ENCODE data around the gene GPR132.

GPR132 gene

DNA sequence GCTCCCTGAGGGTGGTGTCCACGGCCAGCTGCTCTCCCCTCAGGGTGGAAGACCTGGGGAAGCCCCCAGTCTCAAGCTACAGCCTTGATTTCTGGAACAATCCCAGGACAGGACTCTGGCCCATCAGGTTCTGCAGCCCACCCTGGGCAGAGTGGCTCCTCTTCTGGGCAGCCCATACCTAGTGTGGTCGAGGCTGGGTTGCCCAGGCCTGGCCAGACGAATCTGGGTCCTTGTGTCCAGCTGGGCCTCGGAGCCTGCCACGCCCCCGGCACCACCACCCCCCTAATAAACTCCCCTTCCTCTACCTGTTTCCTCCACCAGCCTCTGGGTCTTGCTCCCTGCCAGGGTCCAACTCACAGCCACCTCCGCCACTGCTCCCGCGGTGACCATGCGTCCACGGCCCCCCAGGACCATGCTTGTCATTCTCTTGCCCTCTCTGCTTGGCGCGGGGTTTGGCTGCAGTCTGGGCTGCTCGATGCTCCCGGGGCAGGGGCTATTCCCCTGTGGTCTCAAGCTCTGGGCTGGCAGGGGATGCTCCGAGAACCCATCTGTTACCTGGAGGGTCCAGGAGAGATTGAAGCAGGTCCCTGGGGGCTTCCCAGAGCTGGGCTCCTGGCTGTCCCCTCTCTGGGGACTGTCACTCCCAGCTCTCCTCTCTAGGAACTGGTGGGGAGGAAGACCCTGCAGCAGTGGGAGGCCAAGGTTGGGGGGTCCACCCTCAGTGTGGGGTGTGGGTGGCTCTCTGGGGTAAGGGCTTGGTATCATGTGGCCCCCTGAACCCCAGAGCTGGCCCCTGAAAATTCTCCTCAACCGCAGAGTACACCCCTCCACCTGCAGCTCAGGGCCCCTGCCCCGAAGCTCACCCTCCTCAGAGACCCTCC is 8.7 kb upstream of the GPR132 start:
- Histone ChIP-seq H2AFZ (ENCODE audit: low read length, unreplicated experiment) (no peak overlapping the region), H3K27me3 (ENCODE audit: insufficient read depth, low read length) (peaks cover 22% of the 10 kb centered on the region), H3K4me3 (ENCODE audit: low read depth, low read length) (no peak overlapping the region), H3K36me3 (ENCODE audit: insufficient read depth, low read length) (no peaks in the 10 kb centered on the region), H3K4me1 (ENCODE audit: control insufficient read depth, insufficient read depth, low read length, unreplicated experiment) (peaks cover 10% of the 10 kb centered on the region), H3K27ac (ENCODE audit: low read depth, low read length) (no peak overlapping the region), H3K79me2 (ENCODE audit: control insufficient read depth, insufficient read depth, low read length, unreplicated experiment) (no peaks in the 10 kb centered on the region)

GRCh38 chr14:105072892-105073719 is 7.9 kb upstream of the GPR132 start:
- no peak overlapping the region for H3K27ac ChIP-seq (ENCODE audit: low read depth, low read length)

DNA sequence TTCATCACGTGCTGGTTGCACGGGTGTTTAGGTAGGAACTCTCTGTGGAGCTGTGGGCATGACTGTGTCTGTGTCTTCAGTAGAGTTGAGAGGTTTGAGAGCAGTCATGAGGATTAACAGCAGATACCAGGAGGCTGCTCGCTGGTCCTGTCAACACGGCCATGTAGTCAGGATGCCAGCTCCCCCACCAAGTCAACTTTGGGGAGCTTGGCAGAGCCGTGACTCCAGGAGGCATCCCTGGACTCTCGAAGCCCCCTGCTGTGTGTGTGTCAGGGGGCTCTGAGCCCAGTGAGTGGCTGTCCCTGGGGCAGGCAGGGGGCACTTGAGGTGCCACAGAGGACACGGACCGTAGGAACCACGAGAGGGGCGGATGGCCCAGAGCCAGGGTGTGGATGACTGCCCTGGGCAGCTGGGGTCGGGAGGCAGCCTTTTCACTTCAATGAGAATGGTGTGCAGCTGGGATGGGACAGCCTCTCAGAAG is 7.2 kb upstream of the GPR132 start:
- no peak overlapping the region for H3K27ac ChIP-seq (ENCODE audit: low read depth, low read length)
- H3K27me3 ChIP-seq (ENCODE audit: insufficient read depth, low read length): peaks cover 22% of the 10 kb centered on the region
- peaks cover 13% of the 10 kb centered on the region for H3K4me1 ChIP-seq (ENCODE audit: control insufficient read depth, insufficient read depth, low read length, unreplicated experiment)

More at GRCh38 chr14:105072892-105073719, 7.9 kb upstream of the GPR132 start:
- Histone ChIP-seq H3K27me3 (ENCODE audit: insufficient read depth, low read length) (peaks cover 22% of the 10 kb centered on the region), H3K4me3 (ENCODE audit: low read depth, low read length) (no peak overlapping the region), H2AFZ (ENCODE audit: low read length, unreplicated experiment) (no peak overlapping the region), H3K79me2 (ENCODE audit: control insufficient read depth, insufficient read depth, low read length, unreplicated experiment) (no peaks in the 10 kb centered on the region), H3K36me3 (ENCODE audit: insufficient read depth, low read length) (no peaks in the 10 kb centered on the region), H3K4me1 (ENCODE audit: control insufficient read depth, insufficient read depth, low read length, unreplicated experiment) (peaks cover 10% of the 10 kb centered on the region)

GRCh38 chr14:105071942-105072341 is 6.7 kb upstream of the GPR132 start:
- no peak overlapping the region for H3K27ac ChIP-seq (ENCODE audit: low read depth, low read length)
- peaks cover 22% of the 10 kb centered on the region for H3K27me3 ChIP-seq (ENCODE audit: insufficient read depth, low read length)
- H3K4me3 ChIP-seq (ENCODE audit: low read depth, low read length): no peak overlapping the region
- no peaks in the 10 kb centered on the region for H3K79me2 ChIP-seq (ENCODE audit: control insufficient read depth, insufficient read depth, low read length, unreplicated experiment)
- H2AFZ ChIP-seq (ENCODE audit: low read length, unreplicated experiment): no peak overlapping the region
- peaks cover 18% of the 10 kb centered on the region for H3K4me1 ChIP-seq (ENCODE audit: control insufficient read depth, insufficient read depth, low read length, unreplicated experiment)
- no peaks in the 10 kb centered on the region for H3K36me3 ChIP-seq (ENCODE audit: insufficient read depth, low read length)

More for the DNA sequence above, 7.2 kb upstream of the GPR132 start:
- Histone ChIP-seq H2AFZ (ENCODE audit: low read length, unreplicated experiment) (no peak overlapping the region), H3K36me3 (ENCODE audit: insufficient read depth, low read length) (no peaks in the 10 kb centered on the region), H3K79me2 (ENCODE audit: control insufficient read depth, insufficient read depth, low read length, unreplicated experiment) (no peaks in the 10 kb centered on the region), H3K4me3 (ENCODE audit: low read depth, low read length) (no peak overlapping the region)

- H3K4me3 ChIP-seq (ENCODE audit: low read depth, low read length): no peak overlapping the region
- no peaks in the 10 kb centered on the region for H3K79me2 ChIP-seq (ENCODE audit: control insufficient read depth, insufficient read depth, low read length, unreplicated experiment)
- H3K4me1 ChIP-seq (ENCODE audit: control insufficient read depth, insufficient read depth, low read length, unreplicated experiment): peaks cover 20% of the 10 kb centered on the region
Measured at GRCh38 chr14:105071326-105071725, 6.1 kb upstream of the GPR132 start.

DNA sequence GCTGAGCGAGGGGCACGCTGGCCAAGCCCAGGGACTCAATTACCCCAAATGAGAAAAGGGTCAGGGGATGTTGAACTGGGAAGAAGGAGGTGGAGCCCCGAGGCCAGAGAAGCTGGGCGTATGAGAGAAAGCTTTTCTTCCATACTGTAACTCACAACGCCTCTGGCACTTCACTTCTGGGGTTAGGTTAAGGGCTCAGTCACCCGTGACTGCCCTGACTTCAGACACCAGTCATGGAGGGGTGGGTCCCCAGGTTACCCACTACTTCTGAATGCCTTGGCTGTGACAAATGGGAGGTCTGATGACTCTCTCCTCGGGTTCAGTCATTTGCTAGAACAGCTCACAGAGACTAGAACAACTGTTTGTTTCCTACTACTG is 5.5 kb upstream of the GPR132 start:
- H3K4me3 ChIP-seq (ENCODE audit: low read depth, low read length): no peak overlapping the region
- peaks cover 15% of the 10 kb centered on the region for H3K27me3 ChIP-seq (ENCODE audit: insufficient read depth, low read length)
- H3K4me1 ChIP-seq (ENCODE audit: control insufficient read depth, insufficient read depth, low read length, unreplicated experiment): peaks cover 20% of the 10 kb centered on the region
- no peaks in the 10 kb centered on the region for H3K36me3 ChIP-seq (ENCODE audit: insufficient read depth, low read length)
- H2AFZ ChIP-seq (ENCODE audit: low read length, unreplicated experiment): no peak overlapping the region
- H3K79me2 ChIP-seq (ENCODE audit: control insufficient read depth, insufficient read depth, low read length, unreplicated experiment): no peaks in the 10 kb centered on the region
- no peak overlapping the region for H3K27ac ChIP-seq (ENCODE audit: low read depth, low read length)

More at GRCh38 chr14:105071326-105071725, 6.1 kb upstream of the GPR132 start:
- peaks cover 21% of the 10 kb centered on the region for H3K27me3 ChIP-seq (ENCODE audit: insufficient read depth, low read length)
- no peak overlapping the region for H3K27ac ChIP-seq (ENCODE audit: low read depth, low read length)
- no peaks in the 10 kb centered on the region for H3K36me3 ChIP-seq (ENCODE audit: insufficient read depth, low read length)
- H2AFZ ChIP-seq (ENCODE audit: low read length, unreplicated experiment): no peak overlapping the region

GRCh38 chr14:105069871-105070759 is 4.9 kb upstream of the GPR132 start:
- 0 out of 2 replicates have a peak overlapping the region, but pooled peaks have one; percentile 21 for H3K27ac ChIP-seq (ENCODE audit: low read depth, low read length)
- no peaks in the 10 kb centered on the region for H3K79me2 ChIP-seq (ENCODE audit: control insufficient read depth, insufficient read depth, low read length, unreplicated experiment)
- no peak overlapping the region for H2AFZ ChIP-seq (ENCODE audit: low read length, unreplicated experiment)
- peaks cover 14% of the 10 kb centered on the region for H3K27me3 ChIP-seq (ENCODE audit: insufficient read depth, low read length)
- H3K36me3 ChIP-seq (ENCODE audit: insufficient read depth, low read length): no peaks in the 10 kb centered on the region
- peaks cover 25% of the 10 kb centered on the region for H3K4me1 ChIP-seq (ENCODE audit: control insufficient read depth, insufficient read depth, low read length, unreplicated experiment)
- H3K4me3 ChIP-seq (ENCODE audit: low read depth, low read length): no peak overlapping the region

DNA sequence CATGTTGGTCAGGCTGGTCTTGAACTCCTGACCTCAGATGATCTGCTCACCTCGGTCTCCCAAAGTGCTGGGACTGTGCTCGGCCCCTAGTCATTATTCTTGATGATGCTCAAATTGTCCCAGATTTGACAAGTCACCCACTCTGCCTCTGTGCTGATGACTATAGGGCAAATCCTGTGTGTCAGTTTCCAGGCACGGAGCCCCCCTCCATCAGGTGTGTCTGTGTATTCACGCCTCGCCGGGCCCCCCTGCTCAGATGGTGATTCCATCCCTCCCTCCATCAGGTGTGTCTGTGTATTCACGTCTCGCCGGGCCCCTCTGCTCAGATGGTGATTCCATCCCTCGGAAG is 4.3 kb upstream of the GPR132 start:
- no peaks in the 10 kb centered on the region for H3K36me3 ChIP-seq (ENCODE audit: insufficient read depth, low read length)
- H3K79me2 ChIP-seq (ENCODE audit: control insufficient read depth, insufficient read depth, low read length, unreplicated experiment): no peaks in the 10 kb centered on the region
- peaks cover 10% of the 10 kb centered on the region for H3K27me3 ChIP-seq (ENCODE audit: insufficient read depth, low read length)
- no peak overlapping the region for H3K27ac ChIP-seq (ENCODE audit: low read depth, low read length)
- H3K4me1 ChIP-seq (ENCODE audit: control insufficient read depth, insufficient read depth, low read length, unreplicated experiment): peaks cover 27% of the 10 kb centered on the region
- no peak overlapping the region for H3K4me3 ChIP-seq (ENCODE audit: low read depth, low read length)
- no peak overlapping the region for H2AFZ ChIP-seq (ENCODE audit: low read length, unreplicated experiment)

DNA sequence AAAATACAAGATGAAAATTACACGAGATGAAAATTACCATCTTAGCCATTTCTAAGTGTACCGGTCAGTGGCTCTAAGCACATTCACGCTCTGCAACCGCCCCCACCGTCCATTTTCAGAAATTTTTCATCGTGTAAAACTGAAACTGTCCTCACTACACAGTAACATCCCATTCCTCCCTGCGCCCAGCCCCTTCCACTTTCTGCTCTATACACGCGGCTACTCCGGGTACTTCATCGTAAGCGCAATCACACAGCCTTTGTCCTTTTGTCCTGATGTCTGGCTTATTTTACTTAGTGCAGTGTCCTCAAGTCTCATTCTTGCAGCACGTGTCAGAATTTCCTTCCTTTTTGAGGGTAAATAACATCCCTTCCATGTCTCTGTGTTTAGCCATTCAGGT is 3.6 kb upstream of the GPR132 start:
- Histone ChIP-seq H3K4me1 (ENCODE audit: control insufficient read depth, insufficient read depth, low read length, unreplicated experiment) (peaks cover 27% of the 10 kb centered on the region), H3K4me3 (ENCODE audit: low read depth, low read length) (no peak overlapping the region), H2AFZ (ENCODE audit: low read length, unreplicated experiment) (no peak overlapping the region), H3K79me2 (ENCODE audit: control insufficient read depth, insufficient read depth, low read length, unreplicated experiment) (no peaks in the 10 kb centered on the region), H3K36me3 (ENCODE audit: insufficient read depth, low read length) (no peaks in the 10 kb centered on the region), H3K27me3 (ENCODE audit: insufficient read depth, low read length) (peaks cover 5% of the 10 kb centered on the region; the same call in 1 of the 2 replicates), H3K27ac (ENCODE audit: low read depth, low read length) (no peak overlapping the region)

GRCh38 chr14:105067969-105068301 is 2.7 kb upstream of the GPR132 start:
- no peaks in the 10 kb centered on the region for H3K79me2 ChIP-seq (ENCODE audit: control insufficient read depth, insufficient read depth, low read length, unreplicated experiment)
- peaks cover 2% of the 10 kb centered on the region; the same call in 1 of the 2 replicates for H3K27me3 ChIP-seq (ENCODE audit: insufficient read depth, low read length)
- peaks cover 27% of the 10 kb centered on the region for H3K4me1 ChIP-seq (ENCODE audit: control insufficient read depth, insufficient read depth, low read length, unreplicated experiment)

More at GRCh38 chr14:105067969-105068301, 2.7 kb upstream of the GPR132 start:
- no peak overlapping the region for H3K27ac ChIP-seq (ENCODE audit: low read depth, low read length)
- H3K4me3 ChIP-seq (ENCODE audit: low read depth, low read length): no peak overlapping the region
- H2AFZ ChIP-seq (ENCODE audit: low read length, unreplicated experiment): no peak overlapping the region
- no peaks in the 10 kb centered on the region for H3K36me3 ChIP-seq (ENCODE audit: insufficient read depth, low read length)

All from ACC112 (cell line).